KMS-11 (cell line): ENCODE results near the gene CHAF1A.

ENCODE experiments used
- H2AFZ ChIP-seq: fragments of 200-600 bp; sonication (generic); 2 replicates; pipeline ENCODE4 v1.6.1; 2016; ENCODE audit warnings: antibody characterized with exemption, mixed run types, low read depth
- H3K27ac ChIP-seq: fragments of 200-600 bp; sonication (generic); 2 replicates; pipeline ENCODE4 v1.6.1; 2016; ENCODE audit warnings: mild to moderate bottlenecking, mixed run types
- H3K27me3 ChIP-seq: fragments of 200-600 bp; sonication (generic); 2 replicates; pipeline ENCODE4 v1.6.1; 2017; ENCODE audit warnings: mild to moderate bottlenecking, low read depth, mixed run types, moderate library complexity; ENCODE audit not compliant: insufficient read depth
- H3K36me3 ChIP-seq: fragments of 200-600 bp; sonication (generic); 2 replicates; pipeline ENCODE4 v1.6.1; 2017; ENCODE audit warnings: mild to moderate bottlenecking, mixed run types; ENCODE audit not compliant: insufficient read depth
- H3K4me1 ChIP-seq: fragments of 200-600 bp; sonication (generic); 2 replicates; pipeline ENCODE4 v1.6.1; 2016; ENCODE audit warnings: mild to moderate bottlenecking, low read depth, mixed run types; ENCODE audit not compliant: poor library complexity, severe bottlenecking
- H3K4me2 ChIP-seq: fragments of 200-600 bp; sonication (generic); 2 replicates; pipeline ENCODE4 v1.7.0; 2016; ENCODE audit warnings: mild to moderate bottlenecking, mixed run types
- H3K4me3 ChIP-seq: fragments of 200-600 bp; sonication (generic); IDR thresholded peaks from 2 replicates; pipeline ENCODE4 v1.6.1; 2017; ENCODE audit warnings: low read depth, low read length, mixed read lengths; ENCODE audit not compliant: insufficient read depth
- H3K79me2 ChIP-seq: fragments of 200-600 bp; sonication (generic); 2 replicates; pipeline ENCODE4 v1.6.1; 2016; ENCODE audit warnings: low read depth, mixed run types; ENCODE audit not compliant: insufficient read depth
- H3K9ac ChIP-seq: fragments of 200-600 bp; sonication (generic); 2 replicates; pipeline ENCODE4 v1.6.1; 2016; ENCODE audit warnings: mild to moderate bottlenecking, mixed run types
- H4K20me1 ChIP-seq: fragments of 200-600 bp; sonication (generic); 2 replicates; pipeline ENCODE4 v1.6.1; 2016; ENCODE audit warnings: mild to moderate bottlenecking, mixed run types; ENCODE audit not compliant: insufficient read depth
- TF ChIP-seq, protein P1 (sequence below): fragments of 200-600 bp; sonication (generic); conservative IDR thresholded peaks from 2 replicates; pipeline ENCODE4 v1.6.1; 2017; ENCODE audit warnings: low read depth, mild to moderate bottlenecking, antibody characterized with exemption, low read length, moderate library complexity, mixed read lengths

CHAF1A gene

GRCh38 chr19:4457654-4458395 is 55.4 kb downstream of the CHAF1A start, which contains the start of gene UBXN6:
Gene UBXN6, minus strand, starts transcription at chr19:4457794. Its CDS starts 97 bp downstream, at chr19:4457697.
- peaks cover 8% of the 10 kb centered on the region; the same call in 1 of the 2 replicates for H3K27me3 ChIP-seq
- no peaks in the 10 kb centered on the region for H4K20me1 ChIP-seq
- no peak within 1 kb of the TSS for H3K9ac ChIP-seq
- no peaks in the 10 kb centered on the region for H3K36me3 ChIP-seq
- H3K4me2 ChIP-seq, result peak within 1 kb of the TSS; percentile 73
- peaks cover 10% of the 10 kb centered on the region for H3K4me1 ChIP-seq
- no peaks in the 10 kb centered on the region; the same call in 1 of the 2 replicates for H3K79me2 ChIP-seq
- TF ChIP-seq, protein P1, sequence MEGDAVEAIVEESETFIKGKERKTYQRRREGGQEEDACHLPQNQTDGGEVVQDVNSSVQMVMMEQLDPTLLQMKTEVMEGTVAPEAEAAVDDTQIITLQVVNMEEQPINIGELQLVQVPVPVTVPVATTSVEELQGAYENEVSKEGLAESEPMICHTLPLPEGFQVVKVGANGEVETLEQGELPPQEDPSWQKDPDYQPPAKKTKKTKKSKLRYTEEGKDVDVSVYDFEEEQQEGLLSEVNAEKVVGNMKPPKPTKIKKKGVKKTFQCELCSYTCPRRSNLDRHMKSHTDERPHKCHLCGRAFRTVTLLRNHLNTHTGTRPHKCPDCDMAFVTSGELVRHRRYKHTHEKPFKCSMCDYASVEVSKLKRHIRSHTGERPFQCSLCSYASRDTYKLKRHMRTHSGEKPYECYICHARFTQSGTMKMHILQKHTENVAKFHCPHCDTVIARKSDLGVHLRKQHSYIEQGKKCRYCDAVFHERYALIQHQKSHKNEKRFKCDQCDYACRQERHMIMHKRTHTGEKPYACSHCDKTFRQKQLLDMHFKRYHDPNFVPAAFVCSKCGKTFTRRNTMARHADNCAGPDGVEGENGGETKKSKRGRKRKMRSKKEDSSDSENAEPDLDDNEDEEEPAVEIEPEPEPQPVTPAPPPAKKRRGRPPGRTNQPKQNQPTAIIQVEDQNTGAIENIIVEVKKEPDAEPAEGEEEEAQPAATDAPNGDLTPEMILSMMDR, result no peak
- peak within 1 kb of the TSS; percentile 42; the same call in 1 of the 2 replicates for H2AFZ ChIP-seq
- no peak within 1 kb of the TSS for H3K4me3 ChIP-seq
- peak within 1 kb of the TSS; percentile 29; the same call in 1 of the 2 replicates for H3K27ac ChIP-seq

DNA sequence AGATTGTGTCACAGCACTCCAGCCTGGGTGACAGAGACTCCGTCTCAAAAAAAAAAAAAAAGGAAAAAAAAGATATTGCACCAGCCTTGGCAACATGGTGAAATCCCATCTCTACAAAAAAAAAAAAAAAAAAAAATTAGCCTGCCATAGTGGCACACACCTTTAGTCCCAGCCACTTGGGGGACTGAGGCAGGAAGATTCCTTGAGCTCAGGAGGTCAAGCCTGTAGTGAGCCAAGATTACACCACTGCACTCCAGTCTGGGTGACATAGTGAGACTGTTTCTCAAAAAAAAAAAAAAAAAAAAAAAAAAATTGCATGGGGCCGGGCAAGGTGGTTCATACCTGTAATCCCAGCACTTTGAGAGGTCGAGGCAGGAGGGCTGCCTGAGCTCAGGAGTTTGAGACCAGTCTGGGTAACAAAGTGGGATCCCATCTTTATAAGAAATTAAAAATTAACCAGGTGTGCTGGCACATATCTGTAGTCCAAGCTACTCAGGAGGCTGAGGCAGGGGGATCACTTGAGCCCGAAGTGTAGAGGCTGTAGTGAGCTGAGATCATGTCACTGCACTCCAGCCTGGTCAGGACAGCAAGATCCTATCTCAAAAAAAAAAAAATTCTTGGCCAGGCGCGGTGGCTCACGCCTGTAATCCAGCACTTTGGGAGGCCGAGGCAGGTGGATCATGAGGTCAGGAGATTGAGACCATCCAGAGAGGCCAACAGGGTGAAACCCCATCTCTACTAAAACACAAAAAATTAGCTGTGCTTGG is 62.6 kb downstream of the CHAF1A start:
- no peak overlapping the region for H3K4me3 ChIP-seq
- no peaks in the 10 kb centered on the region for H3K79me2 ChIP-seq
- no peaks in the 10 kb centered on the region for H3K36me3 ChIP-seq
- H3K4me2 ChIP-seq, result no peak overlapping the region
- no peak overlapping the region for H3K27ac ChIP-seq
- H3K4me1 ChIP-seq, result no peaks in the 10 kb centered on the region
- H4K20me1 ChIP-seq, result no peaks in the 10 kb centered on the region
- no peak overlapping the region for H3K9ac ChIP-seq
- TF ChIP-seq, protein P1, result no peak
- H3K27me3 ChIP-seq, result peaks cover 8% of the 10 kb centered on the region; the same call in 1 of the 2 replicates
- no peak overlapping the region for H2AFZ ChIP-seq

DNA sequence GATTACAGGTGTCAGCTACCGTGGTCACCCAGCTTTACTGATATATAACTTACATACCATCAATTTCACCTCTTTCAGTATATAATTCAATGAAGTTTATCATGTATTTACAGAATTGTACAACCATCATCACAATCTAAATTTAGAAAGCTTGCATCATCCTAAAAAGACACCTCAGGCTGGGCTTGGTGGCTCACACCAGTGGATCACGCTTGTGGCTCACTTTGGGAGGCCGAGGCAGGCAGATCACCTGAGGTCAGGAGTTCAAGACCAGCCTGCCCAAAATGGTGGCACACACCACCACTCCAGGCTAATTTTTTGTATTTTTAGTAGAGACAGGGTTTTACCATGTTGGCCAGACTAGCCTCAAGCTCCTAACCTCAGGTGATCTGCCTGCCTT is 65.4 kb downstream of the CHAF1A start:
- no peak overlapping the region for H3K27ac ChIP-seq
- H3K79me2 ChIP-seq, result peaks cover 4% of the 10 kb centered on the region
- no peaks in the 10 kb centered on the region for H3K4me1 ChIP-seq
- H3K4me2 ChIP-seq, result no peak overlapping the region
- TF ChIP-seq, protein P1, result no peak
- no peaks in the 10 kb centered on the region for H3K27me3 ChIP-seq
- no peak overlapping the region for H3K9ac ChIP-seq
- H3K36me3 ChIP-seq, result no peaks in the 10 kb centered on the region
- H3K4me3 ChIP-seq, result no peak overlapping the region
- no peak overlapping the region for H2AFZ ChIP-seq
- H4K20me1 ChIP-seq, result no peaks in the 10 kb centered on the region

- H3K4me2 ChIP-seq, result peak overlapping the region; percentile 61; the same call in 1 of the 2 replicates
- peaks cover 4% of the 10 kb centered on the region for H3K4me1 ChIP-seq
- no peaks in the 10 kb centered on the region for H3K27me3 ChIP-seq
- peaks cover 10% of the 10 kb centered on the region for H3K79me2 ChIP-seq
- H3K27ac ChIP-seq, result peak overlapping the region; percentile 81
- no peaks in the 10 kb centered on the region for H3K36me3 ChIP-seq
- no peak overlapping the region for H3K4me3 ChIP-seq
- TF ChIP-seq, protein P1, result no peak
- H3K9ac ChIP-seq, result peak overlapping the region; percentile 61
- H2AFZ ChIP-seq, result peak overlapping the region; percentile 78
- no peaks in the 10 kb centered on the region for H4K20me1 ChIP-seq
Observed at GRCh38 chr19:4471403-4472173, 69.1 kb downstream of the CHAF1A start.
